Fibroblast of the aortic adventitia (primary cell): ENCODE measurements around the gene CALML6. TPM values are rescaled to one million over a fixed set of nuclear protein-coding genes. Genes with fewer than 3 reads are reported as not detected.

ENCODE experiments used
- DNase-seq: peaks from one replicate; pipeline ENCODE4 v3.0.0-alpha.2; 2010; ENCODE audit warnings: low read depth
- H3K4me3 ChIP-seq: 2 replicates; pipeline ENCODE4 v1.5.1; 2011; ENCODE audit warnings: low read depth, mild to moderate bottlenecking, control low read depth, low read length, moderate library complexity
- CTCF ChIP-seq: IDR thresholded peaks from 2 replicates; pipeline ENCODE4 v1.5.1; 2011; ENCODE audit warnings: mild to moderate bottlenecking, low read length, control low read depth, inconsistent platforms; ENCODE audit not compliant: insufficient read depth
- total RNA-seq: library from RNA; depleted of rRNA; stranded (reverse); fragments of >200 nt; gene quantifications from 2 replicates; pipeline ENCODE4 v1.2.3, GENCODE V29; 2012; ENCODE audit warnings: low replicate concordance

CALML6 gene
- total RNA-seq, 1 donor: 0.36 TPM

DNA sequence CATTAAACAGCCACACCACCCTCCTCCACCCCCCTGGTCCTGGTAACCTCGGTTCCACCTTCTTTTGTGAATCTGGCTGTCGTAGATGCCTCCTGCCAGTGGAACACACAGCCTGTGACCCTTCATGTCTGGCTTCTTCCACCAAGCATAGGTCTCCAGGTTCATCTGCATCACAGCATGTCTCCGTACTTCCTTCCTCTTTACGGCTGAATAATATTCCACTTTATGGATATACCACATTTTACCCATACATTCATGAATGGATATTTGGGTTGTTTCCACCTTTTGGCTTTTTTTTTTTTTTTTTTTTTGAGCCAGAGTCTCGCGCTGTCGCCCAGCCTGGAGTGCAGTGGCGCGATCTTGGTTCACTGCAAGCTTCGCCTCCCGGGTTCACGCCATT, 11.8 kb upstream of the CALML6 start:
- DNase-seq: no peak
- no peak overlapping the region for H3K4me3 ChIP-seq
- no peak for TF ChIP-seq CTCF

DNA sequence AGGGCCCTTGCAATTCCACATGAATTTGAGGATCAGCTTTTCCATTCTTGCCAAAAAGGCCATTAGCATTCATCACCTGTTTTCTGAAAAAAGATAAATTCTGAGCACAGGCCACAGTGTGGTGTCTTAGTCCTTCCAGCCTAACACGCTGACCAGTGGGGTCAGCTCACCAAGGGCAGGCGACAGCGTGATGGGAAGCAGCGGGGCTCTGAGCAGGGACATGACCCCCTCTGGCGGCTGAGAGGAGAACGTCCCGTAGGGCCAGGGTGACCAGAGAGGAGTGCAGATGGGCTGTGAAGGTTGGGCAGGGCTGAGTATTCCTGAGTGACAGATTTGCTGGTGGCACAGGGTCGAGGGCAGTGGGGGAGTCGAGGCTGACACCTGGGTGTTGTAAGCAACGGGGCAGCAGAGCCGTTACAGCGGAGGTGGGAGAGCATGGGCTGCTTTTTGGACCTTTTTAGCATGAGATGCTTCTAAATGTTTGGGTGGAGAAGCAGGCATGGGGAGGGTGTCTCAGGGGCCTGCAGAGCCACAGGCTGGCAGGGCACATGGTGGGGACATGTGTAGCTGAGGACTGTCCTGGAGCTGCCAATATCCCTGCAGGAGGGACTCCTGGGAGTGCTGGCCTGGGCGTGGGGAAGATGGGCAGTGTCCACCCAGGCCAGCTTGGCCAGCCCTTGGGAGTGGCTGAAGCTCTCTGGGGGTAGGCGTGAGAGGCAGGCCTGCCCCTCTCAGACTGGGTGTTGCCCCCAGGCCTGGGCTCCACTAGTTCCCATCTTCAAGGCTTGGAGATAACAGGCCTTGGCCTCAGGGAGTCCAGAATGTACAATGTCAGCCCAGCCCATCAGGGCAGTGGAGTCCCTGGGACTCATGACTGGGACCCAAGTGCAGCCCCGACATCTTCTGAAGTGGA, 8.6 kb upstream of the CALML6 start:
- peak; percentile 97 for TF ChIP-seq CTCF
- H3K4me3 ChIP-seq: no peak overlapping the region
- peak; percentile 77 for DNase-seq

- H3K4me3 ChIP-seq: no peak overlapping the region
- DNase-seq: peak; percentile 54
- TF ChIP-seq CTCF: no peak
Observed at GRCh38 chr1:1907098-1907736, 7.8 kb upstream of the CALML6 start.

GRCh38 chr1:1908506-1908791, 6.6 kb upstream of the CALML6 start:
- H3K4me3 ChIP-seq: peak overlapping the region; percentile 79
- DNase-seq: no peak
- no peak for TF ChIP-seq CTCF

DNA sequence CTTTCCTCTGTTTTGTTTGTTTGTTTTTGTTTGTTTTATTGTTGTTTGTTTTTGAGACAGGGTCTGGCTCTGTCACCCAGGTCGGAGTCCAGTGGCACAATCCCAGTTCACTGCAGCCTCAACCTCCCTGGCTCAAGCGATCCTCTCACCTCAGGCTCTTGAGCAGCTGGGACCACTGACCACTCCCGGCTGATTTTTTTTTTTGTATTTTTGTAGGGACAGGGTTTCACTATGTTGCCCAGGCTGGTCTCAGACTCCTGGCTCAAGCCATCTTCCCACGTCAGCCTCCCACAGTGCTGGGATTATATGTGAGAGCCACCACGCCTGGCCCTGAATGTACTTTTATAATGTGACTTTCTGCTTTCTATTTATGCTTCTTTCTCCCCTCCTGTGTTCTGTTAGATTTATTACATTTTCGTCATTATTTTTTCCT, 5.0 kb upstream of the CALML6 start:
- no peak overlapping the region for H3K4me3 ChIP-seq
- TF ChIP-seq CTCF: no peak
- no peak for DNase-seq

- DNase-seq: no peak
- no peak for TF ChIP-seq CTCF
Observed at GRCh38 chr1:1910651-1911331, 4.3 kb upstream of the CALML6 start.

More at GRCh38 chr1:1910651-1911331, 4.3 kb upstream of the CALML6 start:
- H3K4me3 ChIP-seq: no peak overlapping the region
